Ammon's horn (tissue), 1 donor: Measurements from ENCODE around the gene ZNF343.
A peak's percentile ranks its signal among the peaks of the same experiment; 100 is the strongest.
"Not testable (repeated sequence)": the region's sequence is repeated elsewhere in the genome, so short reads cannot be mapped to it uniquely, and the experiment has no call there.

Experiments
- DNase-seq: peaks from one replicate; pipeline ENCODE4 v3.0.0-alpha.2; 2016; ENCODE audit warnings: low spot score

ZNF343 gene

GRCh38 chr20:2508631-2509467 is at the start of gene ZNF343:
Gene ZNF343 (minus strand): TSS chr20:2508915. CDS start chr20:2493895, 15,020 bp downstream.
- peak; percentile 91 for DNase-seq

GRCh38 chr20:2557873-2558580 is 49.3 kb upstream of the ZNF343 start:
- no peak for DNase-seq

- no peak for DNase-seq
These were observed 36.9 kb upstream of the ZNF343 start for GRCh38 chr20:2545594-2545993.

GRCh38 chr20:2544211-2544610 is 35.5 kb upstream of the ZNF343 start:
- DNase-seq, result no peak

GRCh38 chr20:2542361-2542760 is 33.6 kb upstream of the ZNF343 start:
- no peak for DNase-seq

GRCh38 chr20:2541940-2542339 is 33.2 kb upstream of the ZNF343 start:
- no peak for DNase-seq

- peak; percentile 82 for DNase-seq
These were observed 30.4 kb upstream of the ZNF343 start for GRCh38 chr20:2538931-2539720.

- no peak for DNase-seq
These were observed 29.6 kb upstream of the ZNF343 start for GRCh38 chr20:2538356-2538755.

- no peak for DNase-seq
These were observed 28.4 kb upstream of the ZNF343 start for GRCh38 chr20:2537101-2537500.

GRCh38 chr20:2536560-2536986 is 27.9 kb upstream of the ZNF343 start, which contains the start of gene TMC2:
Gene TMC2 (plus strand): TSS chr20:2536573. CDS start chr20:2536622, 49 bp downstream.
- DNase-seq, result no peak

- DNase-seq, result peak; percentile 46
These were observed 27.2 kb upstream of the ZNF343 start for GRCh38 chr20:2535711-2536559.

GRCh38 chr20:2533118-2533517 is 24.4 kb upstream of the ZNF343 start:
- DNase-seq, result no peak

- DNase-seq, result no peak
These were observed 20.1 kb upstream of the ZNF343 start for GRCh38 chr20:2528671-2529271.

GRCh38 chr20:2527762-2528161 is 19.0 kb upstream of the ZNF343 start:
- DNase-seq, result no peak

GRCh38 chr20:2526218-2526583 is 17.5 kb upstream of the ZNF343 start:
- not testable (repeated sequence) for DNase-seq

GRCh38 chr20:2524709-2525506 is 16.2 kb upstream of the ZNF343 start:
- DNase-seq, result peak; percentile 52

GRCh38 chr20:2523919-2524708 is 15.4 kb upstream of the ZNF343 start:
- peak; percentile 86 for DNase-seq

- not testable (repeated sequence) for DNase-seq
These were observed 14.2 kb upstream of the ZNF343 start for GRCh38 chr20:2522826-2523429.
